Activated T-helper 17 cell treated with anti-CD3 and anti-CD28 coated beads, Interleukin-2, amount 50 U/mL, for 72 hours (primary cell): ENCODE measurements around the gene SUFU. TPM values are rescaled to one million over a fixed set of nuclear protein-coding genes. Genes with fewer than 3 reads are reported as not detected.
A peak's percentile ranks its signal among the peaks of the same experiment; 100 is the strongest.

Experiments
- ATAC-seq: fragments of 150-1000 bp; cut with Tn5 transposase; replicated peaks from 2 replicates; pipeline ENCODE4 v1.10.0; 2021; ENCODE audit warnings: mild to moderate bottlenecking, moderate library complexity
- H3K27ac Mint-ChIP-seq: one replicate; pipeline ENCODE4 v1.8.0; 2022; ENCODE audit warnings: mixed read lengths
- H3K27me3 Mint-ChIP-seq: one replicate; pipeline ENCODE4 v1.8.0; 2022; ENCODE audit warnings: mixed read lengths
- H3K36me3 Mint-ChIP-seq: one replicate; pipeline ENCODE4 v1.8.0; 2022; ENCODE audit warnings: low read depth, mild to moderate bottlenecking, mixed read lengths
- H3K4me1 Mint-ChIP-seq: one replicate; pipeline ENCODE4 v1.8.0; 2022; ENCODE audit warnings: mixed read lengths
- H3K4me3 Mint-ChIP-seq: one replicate; pipeline ENCODE4 v1.8.0; 2022; ENCODE audit warnings: mild to moderate bottlenecking, mixed read lengths
- H3K9me3 Mint-ChIP-seq: one replicate; pipeline ENCODE4 v1.8.0; 2022; ENCODE audit warnings: mixed read lengths
- total RNA-seq, 2 donors: library from RNA; stranded (reverse); gene quantifications; one replicate each; pipeline ENCODE4 v1.2.3, GENCODE V29; 2022

Gene SUFU
- total RNA-seq, 2 donors from 2014 or later: 11.1 to 16.2 TPM

DNA sequence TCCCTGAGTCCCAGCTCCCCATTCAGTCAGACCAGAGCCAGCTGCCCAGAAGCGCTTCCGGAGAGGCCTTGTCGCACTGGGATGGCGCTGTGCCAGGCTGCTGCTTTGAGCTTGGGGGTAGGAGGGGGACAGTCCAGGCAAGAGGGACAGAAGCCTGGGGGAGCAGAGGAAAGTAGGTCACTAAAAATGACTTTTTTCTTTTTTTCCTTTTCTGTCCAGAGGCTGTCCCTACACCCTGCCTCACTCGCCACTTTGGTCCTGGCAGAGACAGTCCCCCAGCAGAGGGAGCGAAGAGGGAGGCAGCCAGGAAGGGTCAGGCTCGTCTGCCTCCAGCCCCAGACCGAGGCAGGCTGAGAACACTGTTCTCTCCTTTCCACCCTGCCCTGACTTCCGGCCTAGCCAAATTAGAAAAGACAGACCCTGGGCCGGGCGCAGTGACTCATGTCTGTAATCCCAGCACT lies 124.7 kb downstream of the SUFU start:
- no peak overlapping the region for H3K4me3 Mint-ChIP-seq
- peaks cover 13% of the 10 kb centered on the region for H3K4me1 Mint-ChIP-seq
- peak overlapping the region; percentile 66 for H3K27ac Mint-ChIP-seq
- no peak for ATAC-seq
- H3K9me3 Mint-ChIP-seq: no peaks in the 10 kb centered on the region
- no peaks in the 10 kb centered on the region for H3K36me3 Mint-ChIP-seq
- H3K27me3 Mint-ChIP-seq: no peaks in the 10 kb centered on the region

DNA sequence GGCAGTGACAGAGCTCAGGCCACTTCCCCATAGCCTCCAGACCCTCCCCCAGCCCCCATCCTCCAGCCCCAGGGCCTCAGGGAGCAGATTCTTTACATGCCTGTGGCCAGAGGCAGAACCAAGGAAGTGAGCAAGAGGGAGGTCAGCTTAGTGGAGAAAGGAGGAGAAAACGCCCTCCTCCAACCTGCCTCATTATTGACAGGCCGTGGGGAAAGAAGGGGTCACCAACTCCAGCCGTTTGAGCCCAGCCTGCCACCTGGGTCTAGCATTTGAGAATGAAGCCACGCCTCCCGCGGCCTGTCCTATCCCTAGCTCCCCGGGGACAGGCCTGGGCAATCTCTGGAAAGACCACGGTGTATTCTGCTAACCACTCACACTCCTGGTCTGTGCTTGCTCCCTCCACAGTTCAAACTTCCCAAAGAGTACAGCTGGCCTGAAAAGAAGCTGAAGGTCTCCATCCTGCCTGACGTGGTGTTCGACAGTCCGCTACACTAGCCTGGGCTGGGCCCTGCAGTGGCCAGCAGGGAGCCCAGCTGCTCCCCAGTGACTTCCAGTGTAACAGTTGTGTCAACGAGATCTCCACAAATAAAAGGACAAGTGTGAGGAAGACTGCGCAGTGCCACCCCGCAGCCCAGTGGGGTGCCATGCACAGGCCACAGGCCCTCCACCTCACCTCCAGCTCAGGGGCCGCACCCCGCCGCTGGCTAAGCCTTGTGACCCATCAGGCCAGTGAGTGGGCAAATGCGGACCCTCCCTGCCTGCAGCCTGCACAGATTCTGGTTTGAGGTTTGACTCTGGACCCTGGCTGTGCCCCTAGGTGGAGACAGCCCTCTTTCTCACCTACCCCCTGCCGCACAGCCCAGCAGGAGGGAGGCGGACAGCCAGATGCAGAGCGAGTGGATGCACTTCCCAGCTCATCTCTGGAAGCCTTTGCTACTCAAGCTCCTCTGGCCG lies 126.2 kb downstream of the SUFU start:
- no peaks in the 10 kb centered on the region for H3K27me3 Mint-ChIP-seq
- no peaks in the 10 kb centered on the region for H3K36me3 Mint-ChIP-seq
- H3K4me3 Mint-ChIP-seq: no peak overlapping the region
- H3K27ac Mint-ChIP-seq: peak overlapping the region; percentile 66
- no peak for ATAC-seq
- H3K4me1 Mint-ChIP-seq: peaks cover 15% of the 10 kb centered on the region
- H3K9me3 Mint-ChIP-seq: no peaks in the 10 kb centered on the region

DNA sequence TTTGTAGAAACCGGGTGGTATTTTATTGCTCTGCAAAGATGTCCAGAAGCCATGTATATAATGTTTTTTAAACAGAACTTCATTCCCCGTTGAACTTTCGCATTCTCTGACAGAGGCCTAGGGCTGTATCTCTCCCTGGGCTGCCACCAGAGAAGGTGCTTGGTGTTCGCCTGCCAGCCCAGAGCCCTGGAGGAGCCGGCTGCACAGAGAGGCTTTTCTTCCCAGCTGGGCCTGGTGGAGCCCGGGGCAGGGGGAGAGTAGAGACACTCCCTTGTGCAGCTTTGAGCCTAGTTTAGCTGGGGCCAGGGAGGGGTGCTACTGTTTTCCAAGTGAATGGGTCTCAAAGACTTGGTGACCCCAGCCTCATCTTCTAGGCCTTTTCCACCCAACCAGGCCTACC lies 126.9 kb downstream of the SUFU start:
- H3K4me3 Mint-ChIP-seq: no peak overlapping the region
- H3K27ac Mint-ChIP-seq: peak overlapping the region; percentile 66
- H3K4me1 Mint-ChIP-seq: peaks cover 22% of the 10 kb centered on the region
- no peaks in the 10 kb centered on the region for H3K9me3 Mint-ChIP-seq
- no peaks in the 10 kb centered on the region for H3K27me3 Mint-ChIP-seq
- H3K36me3 Mint-ChIP-seq: no peaks in the 10 kb centered on the region
- ATAC-seq: no peak

DNA sequence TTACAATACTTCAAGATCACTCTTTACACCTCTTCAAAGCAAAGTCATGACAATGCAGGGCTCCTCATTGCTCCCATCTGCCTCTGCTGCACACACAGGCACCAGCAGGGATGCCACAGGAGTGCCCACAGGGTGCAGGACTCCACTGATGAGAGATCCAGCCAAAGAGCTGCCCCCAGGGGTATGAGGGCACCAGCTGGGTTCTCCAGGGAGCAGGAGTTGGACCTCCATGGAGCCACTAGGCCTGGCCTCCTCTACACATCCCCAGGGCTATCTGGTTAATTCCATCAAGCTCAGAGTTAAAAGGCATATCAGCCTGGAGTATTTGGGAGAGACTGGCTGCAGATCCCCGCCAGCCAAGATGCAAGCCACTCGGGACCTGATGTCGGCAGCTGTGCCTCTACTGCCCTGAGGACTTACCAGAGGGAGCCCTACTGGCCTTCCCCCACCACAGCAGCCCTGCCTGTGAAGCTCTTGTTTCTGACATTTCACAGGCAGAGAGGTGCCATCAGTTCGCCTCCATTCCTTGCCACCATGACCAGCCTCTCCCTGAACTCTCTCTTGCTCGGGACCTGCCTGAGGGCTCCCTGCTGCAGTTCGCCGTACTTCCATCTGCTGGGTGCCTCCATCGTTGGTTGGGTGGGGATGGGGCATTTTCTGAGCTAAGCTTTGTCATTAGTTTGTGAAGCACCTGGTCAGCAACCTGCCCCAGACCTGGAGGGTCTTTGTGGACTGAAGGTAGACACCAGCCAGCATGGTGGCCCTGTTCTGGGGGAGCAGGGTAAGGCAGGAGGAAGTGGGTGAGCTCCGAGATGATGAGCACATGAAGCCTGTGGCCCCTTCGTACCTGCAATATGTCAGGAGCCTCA lies 128.0 kb downstream of the SUFU start:
- H3K36me3 Mint-ChIP-seq: no peaks in the 10 kb centered on the region
- H3K27me3 Mint-ChIP-seq: no peaks in the 10 kb centered on the region
- peak overlapping the region; percentile 57 for H3K4me3 Mint-ChIP-seq
- H3K4me1 Mint-ChIP-seq: peaks cover 28% of the 10 kb centered on the region
- H3K27ac Mint-ChIP-seq: peak overlapping the region; percentile 93
- H3K9me3 Mint-ChIP-seq: no peaks in the 10 kb centered on the region
- no peak for ATAC-seq

DNA sequence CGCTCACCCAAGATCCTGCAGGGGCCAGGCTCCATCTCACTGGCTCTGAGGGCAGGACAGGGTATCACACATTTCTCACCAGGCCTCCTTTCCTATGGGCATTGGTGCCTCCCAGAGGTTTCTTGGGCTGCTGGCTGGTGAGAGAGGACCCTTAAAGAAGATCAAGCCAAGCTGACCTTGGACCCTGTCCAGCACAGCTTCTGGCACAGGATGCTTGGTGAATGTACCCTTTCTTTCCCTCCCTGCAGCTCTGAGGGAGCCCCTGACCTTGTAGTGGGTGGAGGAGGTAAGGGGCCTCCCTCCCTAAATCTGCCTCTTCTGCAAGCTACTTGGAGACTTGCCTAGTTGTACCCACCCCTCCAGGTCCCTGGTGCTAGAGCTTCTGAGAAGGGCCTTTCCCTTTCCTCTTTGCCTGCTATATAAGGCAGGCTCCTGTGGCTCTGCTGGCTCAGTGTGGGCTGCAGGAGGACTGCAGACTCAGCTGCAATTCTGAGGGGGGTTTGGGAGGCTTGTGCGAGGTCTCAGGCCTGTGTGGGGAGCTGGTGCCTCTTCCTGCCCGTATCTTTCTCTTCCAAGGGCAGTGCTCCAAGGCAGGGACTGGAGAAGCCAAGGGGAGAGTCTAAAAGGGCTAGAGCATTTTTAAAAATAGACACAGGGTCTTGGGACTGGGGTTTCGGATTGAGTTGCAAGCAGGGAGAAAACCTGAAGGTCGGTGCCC lies 128.8 kb downstream of the SUFU start:
- H3K9me3 Mint-ChIP-seq: no peaks in the 10 kb centered on the region
- peak; percentile 35 for ATAC-seq
- no peaks in the 10 kb centered on the region for H3K36me3 Mint-ChIP-seq
- H3K4me3 Mint-ChIP-seq: peak overlapping the region; percentile 57
- H3K4me1 Mint-ChIP-seq: peaks cover 31% of the 10 kb centered on the region
- peak overlapping the region; percentile 93 for H3K27ac Mint-ChIP-seq
- no peaks in the 10 kb centered on the region for H3K27me3 Mint-ChIP-seq

DNA sequence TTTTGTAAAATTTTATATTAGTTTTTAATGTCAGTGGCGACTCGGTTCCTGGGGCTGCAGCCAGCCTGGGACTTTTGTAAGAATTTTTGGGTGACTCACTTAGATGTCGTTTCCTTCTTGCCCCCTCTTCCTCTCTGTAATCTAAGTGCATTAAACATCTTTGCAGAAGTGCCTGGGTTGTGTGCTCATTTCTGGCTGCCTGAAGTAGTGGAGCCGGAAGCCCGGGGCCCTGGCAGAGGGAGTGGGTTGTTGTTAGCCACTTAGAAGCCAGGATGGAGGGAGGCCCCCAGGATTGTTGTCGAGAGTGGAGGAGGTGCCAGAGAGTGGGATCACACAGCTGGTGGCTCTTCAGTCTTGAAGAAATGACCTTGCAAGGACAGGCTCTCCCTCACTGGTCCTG lies 129.5 kb downstream of the SUFU start:
- Mint-ChIP-seq H3K36me3 (no peaks in the 10 kb centered on the region), H3K4me3 (peak overlapping the region; percentile 57), H3K27me3 (no peaks in the 10 kb centered on the region), H3K27ac (peak overlapping the region; percentile 93), H3K4me1 (peaks cover 31% of the 10 kb centered on the region), H3K9me3 (no peaks in the 10 kb centered on the region)
- ATAC-seq: peak; percentile 86

DNA sequence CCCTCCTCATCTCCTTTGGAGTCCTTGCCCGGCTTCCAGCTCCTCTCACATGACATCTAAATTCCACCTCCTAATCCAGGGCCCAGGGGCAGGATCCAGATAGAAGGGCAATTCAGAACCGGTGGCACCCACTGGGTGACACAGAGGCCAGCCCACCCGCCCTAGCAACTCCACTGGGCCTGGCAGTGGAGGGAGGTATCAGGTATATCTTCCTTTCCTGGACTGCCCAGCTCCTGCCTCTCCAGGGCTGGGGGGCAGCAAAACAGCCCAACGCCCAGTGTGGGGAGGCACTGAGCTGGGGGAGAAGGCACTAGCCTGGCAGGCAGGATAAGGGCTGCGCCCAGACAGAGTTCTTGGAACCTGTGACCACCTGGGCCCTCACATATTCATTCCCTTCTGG lies 130.1 kb downstream of the SUFU start:
- no peaks in the 10 kb centered on the region for H3K27me3 Mint-ChIP-seq
- H3K36me3 Mint-ChIP-seq: no peaks in the 10 kb centered on the region
- H3K4me1 Mint-ChIP-seq: peaks cover 31% of the 10 kb centered on the region
- peak overlapping the region; percentile 93 for H3K27ac Mint-ChIP-seq
- no peaks in the 10 kb centered on the region for H3K9me3 Mint-ChIP-seq
- peak overlapping the region; percentile 57 for H3K4me3 Mint-ChIP-seq
- no peak for ATAC-seq

DNA sequence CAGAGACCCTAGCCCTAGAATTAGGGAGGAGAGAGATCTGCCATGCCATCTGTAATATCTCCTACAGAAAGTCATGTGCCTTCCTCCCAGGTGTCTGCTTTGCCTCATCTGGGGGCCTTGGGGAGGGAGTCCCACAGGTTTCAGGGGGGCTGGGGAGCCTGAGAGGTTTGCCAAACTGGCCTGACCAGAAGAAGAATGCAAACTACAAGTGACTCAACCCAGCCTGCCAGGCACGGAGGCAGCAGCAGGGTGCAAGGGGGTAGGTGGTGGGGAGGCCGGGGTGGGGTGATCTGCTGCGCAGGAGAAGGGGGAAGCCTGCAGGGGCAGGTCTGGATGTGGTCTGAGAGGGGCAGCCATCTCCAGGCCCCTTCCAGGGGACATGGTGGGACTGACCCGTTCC lies 130.9 kb downstream of the SUFU start:
- peaks cover 31% of the 10 kb centered on the region for H3K4me1 Mint-ChIP-seq
- no peaks in the 10 kb centered on the region for H3K36me3 Mint-ChIP-seq
- no peaks in the 10 kb centered on the region for H3K27me3 Mint-ChIP-seq
- H3K9me3 Mint-ChIP-seq: no peaks in the 10 kb centered on the region
- H3K4me3 Mint-ChIP-seq: peak overlapping the region; percentile 57
- no peak for ATAC-seq
- H3K27ac Mint-ChIP-seq: peak overlapping the region; percentile 61

DNA sequence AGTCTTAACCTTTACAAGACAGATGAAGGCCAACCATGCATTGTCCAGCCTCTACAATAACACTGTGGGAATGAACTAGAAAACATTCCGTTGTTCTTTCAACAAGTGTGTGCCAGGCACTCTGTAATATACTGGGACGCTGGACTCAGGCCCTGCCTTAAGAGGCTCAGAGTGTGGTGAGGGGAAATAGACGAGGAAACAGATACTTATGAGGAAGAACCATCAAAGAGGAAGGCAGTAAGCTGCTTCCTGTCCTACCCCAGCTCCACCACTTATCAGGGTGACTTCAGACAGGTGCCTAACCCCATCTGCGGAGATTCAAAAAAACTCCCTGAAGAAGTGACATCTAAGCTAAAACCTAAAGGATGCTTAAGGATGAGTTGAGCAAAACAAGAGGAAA lies 131.6 kb downstream of the SUFU start:
- H3K27me3 Mint-ChIP-seq: no peaks in the 10 kb centered on the region
- no peaks in the 10 kb centered on the region for H3K36me3 Mint-ChIP-seq
- ATAC-seq: peak; percentile 31
- H3K4me3 Mint-ChIP-seq: peak overlapping the region; percentile 57
- peak overlapping the region; percentile 61 for H3K27ac Mint-ChIP-seq
- peaks cover 31% of the 10 kb centered on the region for H3K4me1 Mint-ChIP-seq
- H3K9me3 Mint-ChIP-seq: no peaks in the 10 kb centered on the region

DNA sequence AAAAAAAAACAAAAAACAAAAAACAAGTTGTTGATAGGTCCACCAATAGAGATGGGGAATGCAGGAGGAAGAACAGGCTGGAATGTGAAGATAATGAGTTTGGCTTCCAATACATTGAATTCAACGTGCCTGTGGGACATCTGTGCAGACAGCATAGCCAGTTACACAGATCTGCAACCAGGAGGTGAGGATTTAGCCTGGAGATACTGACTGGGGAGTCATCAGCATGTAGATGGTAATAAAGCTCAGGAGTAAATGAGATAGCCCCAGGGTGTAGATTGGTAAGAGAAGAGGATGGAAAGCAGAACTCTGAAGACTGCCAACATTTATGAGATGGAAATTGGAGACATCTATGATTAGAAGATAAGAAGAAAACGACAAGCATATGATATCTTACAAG lies 135.8 kb downstream of the SUFU start:
- Mint-ChIP-seq H3K4me1 (peaks cover 23% of the 10 kb centered on the region), H3K9me3 (no peaks in the 10 kb centered on the region), H3K27me3 (no peaks in the 10 kb centered on the region), H3K36me3 (peaks cover 1% of the 10 kb centered on the region), H3K27ac (no peak overlapping the region), H3K4me3 (no peak overlapping the region)
- no peak for ATAC-seq

DNA sequence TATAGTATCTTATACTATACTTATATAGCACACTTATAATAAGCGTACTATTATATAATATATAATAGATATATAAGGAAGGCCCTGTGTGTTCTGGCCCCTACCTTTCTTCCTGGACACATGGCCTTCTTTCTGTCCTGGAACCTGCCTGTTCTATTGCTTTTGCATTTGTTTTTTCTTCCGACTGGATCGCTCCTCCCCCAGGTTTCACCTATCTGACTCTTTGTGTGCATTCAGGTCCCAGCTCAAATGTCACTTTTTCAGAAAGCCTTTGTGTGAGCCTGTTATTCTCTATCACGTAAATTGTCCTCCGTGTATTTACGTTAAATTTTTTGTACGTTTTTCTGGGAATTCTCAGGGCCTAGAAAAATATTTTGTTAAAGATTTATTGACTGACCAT lies 137.6 kb downstream of the SUFU start:
- no peak for ATAC-seq
- Mint-ChIP-seq H3K4me3 (peak overlapping the region; percentile 90), H3K27ac (peak overlapping the region; percentile 89), H3K27me3 (no peaks in the 10 kb centered on the region), H3K4me1 (peaks cover 17% of the 10 kb centered on the region), H3K9me3 (no peaks in the 10 kb centered on the region), H3K36me3 (peaks cover 20% of the 10 kb centered on the region)

DNA sequence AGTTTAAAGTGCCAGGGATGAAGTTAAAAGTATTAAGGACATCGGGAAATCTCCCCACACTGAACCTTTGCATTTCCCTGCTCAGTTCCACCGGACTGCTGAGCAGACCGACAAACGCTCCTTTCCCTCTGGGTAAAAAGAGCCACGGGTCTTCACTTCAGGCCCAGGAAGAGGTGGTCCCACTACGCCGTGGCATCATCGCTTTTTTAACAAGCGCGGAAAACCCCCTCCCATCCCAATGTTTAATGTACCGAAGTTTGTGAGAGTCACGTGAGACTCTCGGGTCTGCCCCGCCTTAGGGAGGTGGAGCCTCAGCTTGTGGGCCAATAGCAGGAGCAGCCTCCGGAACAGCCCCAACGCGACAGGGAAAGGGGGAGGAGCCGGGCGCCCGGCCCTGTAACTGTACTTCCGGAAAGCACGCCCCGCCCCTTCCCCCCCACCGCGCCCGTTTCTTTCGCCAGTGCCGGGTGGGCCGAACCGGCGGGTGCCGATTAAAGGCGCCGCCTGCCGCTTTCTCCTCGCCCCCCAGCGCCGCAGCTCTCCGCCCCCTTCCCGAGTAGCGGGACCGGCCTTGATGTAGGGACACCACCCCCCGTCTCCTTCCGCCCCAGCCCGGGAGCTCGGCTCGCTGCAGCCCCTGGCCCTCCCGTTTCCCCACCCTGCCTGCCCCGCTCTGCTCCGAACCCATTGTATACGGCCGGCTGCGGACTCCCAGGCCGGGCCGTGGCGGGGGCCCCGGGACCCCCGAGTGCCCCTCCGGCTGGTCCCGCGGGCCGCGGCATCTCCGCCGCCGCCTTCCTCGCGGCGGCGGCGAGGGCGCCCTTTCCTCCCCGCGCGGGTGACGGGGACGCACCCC lies 138.3 kb downstream of the SUFU start:
- ATAC-seq: peak; percentile 68
- Mint-ChIP-seq H3K4me1 (peaks cover 17% of the 10 kb centered on the region), H3K36me3 (peaks cover 27% of the 10 kb centered on the region)

DNA sequence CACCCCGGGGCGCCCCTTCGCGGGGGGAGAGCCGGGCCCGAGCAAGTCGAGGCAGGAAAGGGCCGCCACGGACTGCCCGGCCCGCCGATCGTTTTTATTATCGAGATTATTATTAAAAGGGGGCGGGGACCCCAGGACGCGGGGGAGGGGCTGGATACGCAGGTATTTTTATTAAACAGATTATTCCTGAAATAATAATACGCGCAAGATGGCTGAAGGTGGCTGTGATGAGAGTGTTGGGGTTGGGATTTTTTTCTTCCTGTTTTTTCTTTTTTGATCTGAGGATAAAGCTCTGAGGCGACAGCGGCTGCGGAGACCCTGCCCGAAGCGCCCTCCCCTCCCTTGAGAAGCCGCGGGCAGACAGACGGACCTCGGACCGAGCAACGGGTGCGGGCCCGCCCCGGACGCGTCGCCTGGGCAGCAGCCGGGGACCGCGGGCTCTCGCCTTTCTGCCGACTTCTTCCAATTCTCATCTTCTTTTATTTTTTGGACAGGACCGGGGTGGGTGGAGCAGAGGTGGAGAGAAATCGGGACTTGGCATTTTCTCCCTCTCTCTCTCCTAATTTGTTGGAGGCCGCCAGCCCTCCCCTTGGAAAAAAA lies 139.1 kb downstream of the SUFU start:
- no peaks in the 10 kb centered on the region for H3K9me3 Mint-ChIP-seq
- no peak for ATAC-seq
- peak overlapping the region; percentile 90 for H3K4me3 Mint-ChIP-seq
- peak overlapping the region; percentile 62 for H3K27ac Mint-ChIP-seq
- H3K36me3 Mint-ChIP-seq: peaks cover 34% of the 10 kb centered on the region
- peaks cover 20% of the 10 kb centered on the region for H3K4me1 Mint-ChIP-seq
- no peaks in the 10 kb centered on the region for H3K27me3 Mint-ChIP-seq

More for the DNA sequence above, 138.3 kb downstream of the SUFU start:
- Mint-ChIP-seq H3K4me3 (peak overlapping the region; percentile 90), H3K9me3 (no peaks in the 10 kb centered on the region), H3K27me3 (no peaks in the 10 kb centered on the region), H3K27ac (peak overlapping the region; percentile 89)
